ENCODE data around the gene APPL1. TPM values are rescaled to one million over a fixed set of nuclear protein-coding genes. Genes with fewer than 3 reads are reported as not detected.

Gene APPL1
- total and polyA plus RNA-seq, 12 donors = 6.1 to 45.7 (median 32.3) TPM

DNA sequence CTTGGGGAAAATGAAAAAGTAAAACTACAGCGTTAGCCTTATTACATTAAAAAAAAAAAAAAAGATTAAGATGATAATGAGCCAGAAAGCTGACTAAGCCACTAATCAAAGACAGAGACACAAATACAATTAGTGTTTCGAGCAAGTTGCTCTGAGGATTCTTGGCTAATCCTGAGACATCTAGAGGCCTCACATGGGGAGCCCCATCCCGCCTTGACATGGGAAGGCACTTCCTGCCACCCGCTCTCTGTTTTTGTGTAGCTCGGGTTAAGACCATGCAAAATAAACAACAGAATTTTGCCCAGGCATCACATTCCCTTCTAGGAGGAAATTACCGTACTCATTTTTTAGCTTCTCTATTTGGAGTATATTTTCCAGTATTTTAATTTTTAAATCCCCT is 43.0 kb upstream of the APPL1 start:
- 52 to 62% (median 57%) methylated on average over 6 of the region's 6 CpGs for WGBS, 4 donors
- H3K4me3 ChIP-seq = no peak overlapping the region
- no peak for DNase-seq
- no peaks in the 10 kb centered on the region for H3K27me3 ChIP-seq
- no peaks in the 10 kb centered on the region for H3K4me1 ChIP-seq (replicated peaks in 1 of 2)
- no peaks in the 10 kb centered on the region for H3K36me3 ChIP-seq (replicated peaks in 1 of 2)
- TF ChIP-seq CTCF (IDR thresholded peaks at IDR 0.05) (no peak), POLR2A (IDR thresholded peaks at IDR 0.05) (no peak)
- no peaks in the 10 kb centered on the region for H3K9me3 ChIP-seq (replicated peaks in 1 of 3)
- no peak overlapping the region for H3K27ac ChIP-seq
- intact Hi-C loops (cut with DNase I) = no loop called here

DNA sequence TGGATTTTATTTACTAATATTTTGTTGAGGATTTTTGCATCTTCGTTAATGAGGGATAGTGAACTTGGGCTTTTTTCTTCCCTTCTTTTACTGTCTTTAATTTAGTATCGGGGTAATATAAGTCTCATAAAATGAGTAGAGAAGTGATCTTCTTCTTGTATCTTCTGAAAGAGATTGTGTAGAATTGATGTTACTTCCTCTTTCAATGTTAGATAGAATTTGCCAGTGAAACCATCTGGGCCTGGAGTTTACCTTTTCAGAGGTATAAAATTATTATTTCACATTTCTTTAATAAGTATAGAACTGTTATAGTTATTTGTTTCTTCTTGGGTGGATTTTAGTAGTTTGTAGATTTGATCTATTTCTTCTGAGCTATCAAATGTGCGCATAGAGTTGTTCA is 35.5 kb upstream of the APPL1 start:
- H3K9me3 ChIP-seq (replicated peaks in 1 of 3) = no peaks in the 10 kb centered on the region
- no peaks in the 10 kb centered on the region for H3K27me3 ChIP-seq
- WGBS, 4 donors = 90 to 98% (median 92%) methylated on average over 3 of the region's 3 CpGs
- DNase-seq = no peak
- intact Hi-C loops (cut with DNase I) = no loop called here
- H3K27ac ChIP-seq = no peak overlapping the region
- no peaks in the 10 kb centered on the region for H3K36me3 ChIP-seq (replicated peaks in 1 of 2)
- no peaks in the 10 kb centered on the region for H3K4me1 ChIP-seq (replicated peaks in 1 of 2)
- H3K4me3 ChIP-seq = no peak overlapping the region
- TF ChIP-seq CTCF (IDR thresholded peaks at IDR 0.05) (no peak), POLR2A (IDR thresholded peaks at IDR 0.05) (no peak)

- no peaks in the 10 kb centered on the region for H3K9me3 ChIP-seq (replicated peaks in 1 of 3)
- 85 to 89% (median 87%) methylated on average over 4 of the region's 4 CpGs for WGBS, 4 donors
- intact Hi-C loops (cut with DNase I) = no loop called here
These were observed 32.9 kb upstream of the APPL1 start for GRCh38 chr3:57194641-57195040.

GRCh38 chr3:57199895-57200297 is 27.6 kb upstream of the APPL1 start, which contains the start of gene HESX1:
Gene HESX1, minus strand, starts transcription at chr3:57199978. Its CDS starts 60 bp downstream, at chr3:57199918.
- no peaks in the 10 kb centered on the region for H3K27me3 ChIP-seq
- no peaks in the 10 kb centered on the region for H3K4me1 ChIP-seq (replicated peaks in 1 of 2)
- intact Hi-C loops (cut with DNase I) = no loop called here
- no peak within 1 kb of the TSS for H3K27ac ChIP-seq
- DNase-seq = no peak
- H3K36me3 ChIP-seq (replicated peaks in 1 of 2) = no peaks in the 10 kb centered on the region
- TF ChIP-seq CTCF (IDR thresholded peaks at IDR 0.05) (no peak), POLR2A (IDR thresholded peaks at IDR 0.05) (no peak)
- H3K4me3 ChIP-seq = no peak within 1 kb of the TSS
- WGBS, 4 donors = 63 to 72% (median 65%) methylated on average over 4 of the region's 4 CpGs
- H3K9me3 ChIP-seq (replicated peaks in 1 of 3) = no peaks in the 10 kb centered on the region

More at GRCh38 chr3:57194641-57195040, 32.9 kb upstream of the APPL1 start:
- H3K4me1 ChIP-seq (replicated peaks in 1 of 2) = no peaks in the 10 kb centered on the region
- H3K4me3 ChIP-seq = no peak overlapping the region
- TF ChIP-seq CTCF (IDR thresholded peaks at IDR 0.05) = no peak
- TF ChIP-seq POLR2A (IDR thresholded peaks at IDR 0.05) = no peak
- H3K27me3 ChIP-seq = no peaks in the 10 kb centered on the region
- DNase-seq = no peak
- H3K36me3 ChIP-seq (replicated peaks in 1 of 2) = no peaks in the 10 kb centered on the region
- no peak overlapping the region for H3K27ac ChIP-seq
